Endothelial cell of umbilical vein (primary cell): Measurements from ENCODE around the gene ADNP. TPM values are rescaled to one million over a fixed set of nuclear protein-coding genes. Genes with fewer than 3 reads are reported as not detected.

ENCODE experiments used
- BruUV-seq: library from RNA; stranded (reverse); fragments of 400-500 nt; replicated peaks from 2 replicates; lab custom pipeline; 2021; lab: Mats Ljungman, UMichigan
- CTCF ChIA-PET: fragments of 300-600, 350-600 bp; sonication (Branson Sonifier 250); formaldehyde crosslinking; loops from one replicate; lab custom pipeline; 2021; ENCODE audit warnings: antibody characterized with exemption, inconsistent platforms; lab: Charles Lee
- POLR2A ChIA-PET: fragments of 300-600, 350-600 bp; sonication (Branson Sonifier 250); formaldehyde crosslinking; loops from one replicate; lab custom pipeline; 2021; ENCODE audit warnings: antibody characterized with exemption, inconsistent platforms; lab: Charles Lee
- DNase-seq: peaks from one replicate; pipeline ENCODE4 v3.0.0-alpha.2; 2011; ENCODE audit warnings: low read depth, low spot score
- FAIRE-seq: peaks from 2 replicates; lab custom pipeline; 2011; peaks lifted over from hg19 to GRCh38; lab: Jason Lieb, UNC
- H2AFZ ChIP-seq: 2 replicates; pipeline ENCODE4 v1.6.0; 2012; ENCODE audit warnings: low read depth, low read length, control low read depth, inconsistent platforms
- H3K27ac ChIP-seq: 2 replicates; pipeline ENCODE4 v1.5.1; 2011; ENCODE audit warnings: low read depth, mild to moderate bottlenecking, control low read depth, low read length, moderate library complexity; ENCODE audit not compliant: insufficient read depth
- H3K27me3 ChIP-seq, 2 experiments: 2 replicates each; pipeline versions ENCODE4 v1.6.0 to v1.6.1; 2011; ENCODE audit warnings: low read length in 2 of 2, mixed read lengths in 1 of 2; ENCODE audit not compliant: control insufficient read depth in 2 of 2, insufficient read depth in 2 of 2
- H3K36me3 ChIP-seq, 2 experiments: 2 replicates in 1 of 2; 3 replicates in 1 of 2; pipeline ENCODE4 v1.5.1; 2011; ENCODE audit warnings: low read length in 2 of 2, mild to moderate bottlenecking in 1 of 2, moderate library complexity in 1 of 2; ENCODE audit not compliant: control insufficient read depth in 2 of 2, insufficient read depth in 2 of 2; ENCODE audit errors: extremely low read depth in 1 of 2
- H3K4me1 ChIP-seq: 3 replicates; pipeline ENCODE4 v1.5.1; 2011; ENCODE audit warnings: mild to moderate bottlenecking, low read length; ENCODE audit not compliant: control insufficient read depth, insufficient read depth; ENCODE audit errors: extremely low read depth
- H3K4me2 ChIP-seq: 2 replicates; pipeline ENCODE4 v1.6.1; 2011; ENCODE audit warnings: low read length, control low read depth, mixed read lengths; ENCODE audit not compliant: insufficient read depth
- H3K4me3 ChIP-seq, 3 experiments: fragments of 200-600 bp in 1 of 3; sonication (generic), shearing (Covaris generic) in 1 of 3; replicated peaks in 1 of 3; 2 replicates each; pipeline ENCODE4 v1.5.1; 2011 to 2016; ENCODE audit warnings: control low read depth in 3 of 3, low read length in 3 of 3, mild to moderate bottlenecking in 2 of 3, inconsistent platforms in 1 of 3, low read depth in 1 of 3, moderate library complexity in 1 of 3; ENCODE audit not compliant: insufficient read depth in 1 of 3
- H3K79me2 ChIP-seq: 2 replicates; pipeline ENCODE4 v1.6.0; 2012; ENCODE audit warnings: low read length, inconsistent platforms; ENCODE audit not compliant: control insufficient read depth, insufficient read depth
- H3K9ac ChIP-seq: replicated peaks from 2 replicates; pipeline ENCODE3; 2011; ENCODE audit warnings: low read length, control low read depth; ENCODE audit not compliant: insufficient read depth; ENCODE audit errors: extremely low read depth
- H3K9me1 ChIP-seq: replicated peaks from 3 replicates; pipeline ENCODE4 v1.6.0; 2011; ENCODE audit warnings: mild to moderate bottlenecking, low read length; ENCODE audit not compliant: control insufficient read depth, insufficient read depth; ENCODE audit errors: extremely low read depth
- H3K9me3 ChIP-seq: replicated peaks from 2 replicates; pipeline ENCODE4 v1.5.1; 2012; ENCODE audit warnings: low read length, inconsistent platforms; ENCODE audit not compliant: control insufficient read depth, insufficient read depth
- H4K20me1 ChIP-seq: replicated peaks from 2 replicates; pipeline ENCODE3; 2011; ENCODE audit warnings: mild to moderate bottlenecking, low read length; ENCODE audit not compliant: control insufficient read depth, insufficient read depth; ENCODE audit errors: extremely low read depth
- EZH2 ChIP-seq: IDR thresholded peaks from 2 replicates; pipeline ENCODE4 v1.6.1; 2012; ENCODE audit warnings: borderline replicate concordance, low read depth, mild to moderate bottlenecking, moderate library complexity, low read length, inconsistent platforms; ENCODE audit not compliant: severe bottlenecking
- FOS ChIP-seq: IDR thresholded peaks from 2 replicates; pipeline ENCODE4 v1.6.1; 2011; ENCODE audit warnings: mild to moderate bottlenecking, low read length, moderate library complexity, borderline replicate concordance; ENCODE audit not compliant: insufficient read depth
- GATA2 ChIP-seq: IDR thresholded peaks from 2 replicates; pipeline ENCODE4 v1.7.0; 2011; ENCODE audit warnings: low read depth, mild to moderate bottlenecking, moderate library complexity, mixed read lengths, low read length; ENCODE audit not compliant: insufficient read length, insufficient read depth
- JUN ChIP-seq: IDR thresholded peaks from 2 replicates; pipeline ENCODE4 v1.6.1; 2011; ENCODE audit warnings: borderline replicate concordance, low read depth; ENCODE audit not compliant: insufficient read length, insufficient read depth
- MYC ChIP-seq: IDR thresholded peaks from one replicate; pipeline ENCODE4 v1.6.1; 2011; ENCODE audit warnings: mild to moderate bottlenecking, low read depth, low read length
- POLR2A ChIP-seq: IDR thresholded peaks from 2 replicates; pipeline ENCODE4 v1.6.1; 2012; ENCODE audit warnings: low read depth, mild to moderate bottlenecking, control low read depth, low read length
- POLR2AphosphoS5 ChIP-seq: IDR thresholded peaks from 2 replicates; pipeline ENCODE4 v1.6.1; 2012; ENCODE audit warnings: low read depth, mild to moderate bottlenecking, control low read depth, low read length, moderate library complexity; ENCODE audit not compliant: insufficient read depth
- dilution Hi-C: fragments of 300-500 bp; cut with MboI; formaldehyde crosslinking; loops from one replicate; pipeline ENCODE4 v1.15.0; 2019; ENCODE audit warnings: low sequenced_read_pairs; ENCODE audit not compliant: extremely low pct_ligation_motif_present
- intact Hi-C: fragments of 100-400 bp; cut with micrococcal nuclease; formaldehyde crosslinking; loops from one replicate; pipeline ENCODE4 v1.10.0; 2022
- polyA plus RNA-seq, 4 experiments: library from polyadenylated mRNA; depleted of rRNA in 3 of 4; stranded (reverse) in 3 of 4; unstranded in 1 of 4; fragments of >200 nt; gene quantifications; 2 replicates each; pipeline versions ENCODE4 v1.2.1 to v1.2.3, GENCODE V29; 2011 to 2012; ENCODE audit warnings: missing spikeins in 1 of 4
- total RNA-seq: library from RNA; stranded (reverse); gene quantifications from 2 replicates; pipeline ENCODE4 v1.2.3, GENCODE V29; 2021
- TF ChIP-seq, protein P1 (sequence below): IDR thresholded peaks from 2 replicates; pipeline ENCODE4 v1.6.1; 2011; ENCODE audit not compliant: insufficient read depth, insufficient read length
- TF ChIP-seq, protein P2 (sequence below), 2 donors: IDR thresholded peaks; 1 replicate in 1 of 2; 2 replicates in 1 of 2; pipeline ENCODE4 v1.5.1; 2011; ENCODE audit warnings: low read length in 2 of 2, mild to moderate bottlenecking in 2 of 2, moderate library complexity in 2 of 2, control low read depth in 1 of 2, inconsistent platforms in 1 of 2, low read depth in 1 of 2; ENCODE audit not compliant: insufficient read depth in 1 of 2; ENCODE audit errors: extremely low read depth in 1 of 2

Gene ADNP
- total and polyA plus RNA-seq, 2 donors (not counting 3 experiments of a cell fraction or from before 2014, with no cell fraction given) = 17.8 to 66.0 TPM

DNA sequence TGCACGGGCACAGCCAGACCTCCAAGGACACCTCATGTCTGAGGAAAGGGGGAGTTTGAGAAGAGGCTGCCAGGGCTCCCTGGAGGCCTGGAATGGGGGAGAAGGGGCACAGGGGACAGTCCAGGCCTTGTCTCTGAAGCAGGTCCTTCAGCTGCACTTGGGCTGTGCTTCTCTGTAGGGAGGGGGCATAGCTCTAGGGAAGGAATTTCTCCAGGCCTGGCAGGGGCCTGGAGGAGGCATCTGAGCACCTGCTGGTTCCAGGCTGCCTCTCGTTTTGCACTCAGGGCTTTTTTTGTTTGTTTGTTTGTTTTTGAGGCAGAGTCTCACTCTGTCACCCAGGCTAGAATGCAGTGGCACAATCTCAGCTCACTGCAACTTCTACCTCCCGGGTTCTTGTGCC is 68.7 kb downstream of the ADNP start:
- FAIRE-seq = no peak
- ChIA-PET POLR2A (interaction anchor here (0.6 kb wide), 1 partner anchor 171 kb away, joined by 4 read pairs; the partner anchor contains the start of gene RIPOR3), CTCF (interaction anchor here (1.1 kb wide), 3 partner anchors 44 to 113 kb away, joined by 3 read pairs; partner anchors contain the start of gene BCAS4)
- DNase-seq = no peak
- H3K9ac ChIP-seq = no peak overlapping the region
- H3K9me1 ChIP-seq = no peaks in the 10 kb centered on the region
- H4K20me1 ChIP-seq = no peaks in the 10 kb centered on the region
- no peak overlapping the region for H3K4me2 ChIP-seq
- H3K36me3 ChIP-seq = no peaks in the 10 kb centered on the region
- no peaks in the 10 kb centered on the region for H3K79me2 ChIP-seq
- no TSS peak for BruUV-seq
- TF ChIP-seq POLR2AphosphoS5 = no peak
- no peak for TF ChIP-seq EZH2
- TF ChIP-seq POLR2A = no peak
- TF ChIP-seq MYC = no peak
- TF ChIP-seq JUN = no peak
- TF ChIP-seq FOS = no peak
- no peak for TF ChIP-seq GATA2
- TF ChIP-seq, protein P1, sequence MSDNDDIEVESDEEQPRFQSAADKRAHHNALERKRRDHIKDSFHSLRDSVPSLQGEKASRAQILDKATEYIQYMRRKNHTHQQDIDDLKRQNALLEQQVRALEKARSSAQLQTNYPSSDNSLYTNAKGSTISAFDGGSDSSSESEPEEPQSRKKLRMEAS = no peak
- TF ChIP-seq, protein P2, sequence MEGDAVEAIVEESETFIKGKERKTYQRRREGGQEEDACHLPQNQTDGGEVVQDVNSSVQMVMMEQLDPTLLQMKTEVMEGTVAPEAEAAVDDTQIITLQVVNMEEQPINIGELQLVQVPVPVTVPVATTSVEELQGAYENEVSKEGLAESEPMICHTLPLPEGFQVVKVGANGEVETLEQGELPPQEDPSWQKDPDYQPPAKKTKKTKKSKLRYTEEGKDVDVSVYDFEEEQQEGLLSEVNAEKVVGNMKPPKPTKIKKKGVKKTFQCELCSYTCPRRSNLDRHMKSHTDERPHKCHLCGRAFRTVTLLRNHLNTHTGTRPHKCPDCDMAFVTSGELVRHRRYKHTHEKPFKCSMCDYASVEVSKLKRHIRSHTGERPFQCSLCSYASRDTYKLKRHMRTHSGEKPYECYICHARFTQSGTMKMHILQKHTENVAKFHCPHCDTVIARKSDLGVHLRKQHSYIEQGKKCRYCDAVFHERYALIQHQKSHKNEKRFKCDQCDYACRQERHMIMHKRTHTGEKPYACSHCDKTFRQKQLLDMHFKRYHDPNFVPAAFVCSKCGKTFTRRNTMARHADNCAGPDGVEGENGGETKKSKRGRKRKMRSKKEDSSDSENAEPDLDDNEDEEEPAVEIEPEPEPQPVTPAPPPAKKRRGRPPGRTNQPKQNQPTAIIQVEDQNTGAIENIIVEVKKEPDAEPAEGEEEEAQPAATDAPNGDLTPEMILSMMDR (IDR thresholded peaks at IDR 0.05; ENCODE audit: extremely low read depth in 1 of 2, insufficient read depth in 1 of 2, low read depth in 1 of 2, low read length in 2 of 2) = no peak
- dilution Hi-C loops (no loop called here), intact Hi-C loops (no loop called here)
- H3K4me3 ChIP-seq = no peak overlapping the region
- no peak overlapping the region for H3K27ac ChIP-seq
- H3K4me1 ChIP-seq = no peaks in the 10 kb centered on the region
- H3K9me3 ChIP-seq = no peaks in the 10 kb centered on the region
- H2AFZ ChIP-seq = no peak overlapping the region
- no peaks in the 10 kb centered on the region for H3K27me3 ChIP-seq
